MCF 10A (cell line): Measurements from ENCODE around the gene HOXA3. TPM values are rescaled to one million over a fixed set of nuclear protein-coding genes. Genes with fewer than 3 reads are reported as not detected.

Source experiments
- BruUV-seq: library from RNA; stranded (reverse); fragments of 400-500 nt; replicated peaks from 2 replicates; lab custom pipeline; 2021; lab: Mats Ljungman, UMichigan
- CTCF ChIA-PET: fragments of 300-600 bp; sonication (Branson Sonifier 250); formaldehyde crosslinking; extraction: SDS; loops from one replicate; lab custom pipeline; 2021; ENCODE audit warnings: antibody characterized with exemption, inconsistent platforms; lab: Yijun Ruan, JAX
- POLR2A ChIA-PET: fragments of 300-600, 350-650 bp; sonication (Branson Sonifier 250); formaldehyde crosslinking; extraction: SDS; loops from one replicate; lab custom pipeline; 2020; ENCODE audit warnings: antibody characterized with exemption, inconsistent platforms; lab: Yijun Ruan, JAX
- DNase-seq: peaks from one replicate; pipeline ENCODE4 v3.0.0-alpha.2; 2018; ENCODE audit not compliant: unreplicated experiment
- H3K27ac Mint-ChIP-seq: one replicate; pipeline ENCODE4 v1.8.0; 2022; ENCODE audit warnings: mild to moderate bottlenecking, low read depth, mixed read lengths; ENCODE audit not compliant: unreplicated experiment
- H3K27me3 Mint-ChIP-seq: one replicate; pipeline ENCODE4 v1.8.0; 2022; ENCODE audit warnings: mixed read lengths; ENCODE audit not compliant: insufficient read depth, unreplicated experiment
- H3K36me3 Mint-ChIP-seq: one replicate; pipeline ENCODE4 v1.8.0; 2022; ENCODE audit warnings: mild to moderate bottlenecking, moderate library complexity, mixed read lengths; ENCODE audit not compliant: insufficient read depth, unreplicated experiment
- H3K4me1 Mint-ChIP-seq: one replicate; pipeline ENCODE4 v1.8.0; 2022; ENCODE audit warnings: mixed read lengths; ENCODE audit not compliant: insufficient read depth, unreplicated experiment
- H3K4me3 Mint-ChIP-seq: one replicate; pipeline ENCODE4 v1.8.0; 2022; ENCODE audit warnings: mild to moderate bottlenecking, moderate library complexity, mixed read lengths; ENCODE audit not compliant: unreplicated experiment
- H3K9me3 Mint-ChIP-seq: one replicate; pipeline ENCODE4 v1.8.0; 2022; ENCODE audit warnings: mixed read lengths; ENCODE audit not compliant: unreplicated experiment
- CTCF ChIP-seq: fragments of 200-600 bp; IDR thresholded peaks from one replicate; pipeline ENCODE4 v1.8.0; 2022; ENCODE audit warnings: antibody characterized with exemption, mild to moderate bottlenecking; ENCODE audit not compliant: unreplicated experiment
- intact Hi-C: fragments of 100-400 bp; cut with micrococcal nuclease; formaldehyde crosslinking; loops from 2 replicates; pipeline ENCODE4 v1.14.1; 2022
- total RNA-seq: library from RNA; stranded (reverse); gene quantifications from 2 replicates; pipeline ENCODE4 v1.2.3, GENCODE V29; 2022

Gene HOXA3
- total RNA-seq, 1 experiment from 2014 or later: 8.2 TPM

DNA sequence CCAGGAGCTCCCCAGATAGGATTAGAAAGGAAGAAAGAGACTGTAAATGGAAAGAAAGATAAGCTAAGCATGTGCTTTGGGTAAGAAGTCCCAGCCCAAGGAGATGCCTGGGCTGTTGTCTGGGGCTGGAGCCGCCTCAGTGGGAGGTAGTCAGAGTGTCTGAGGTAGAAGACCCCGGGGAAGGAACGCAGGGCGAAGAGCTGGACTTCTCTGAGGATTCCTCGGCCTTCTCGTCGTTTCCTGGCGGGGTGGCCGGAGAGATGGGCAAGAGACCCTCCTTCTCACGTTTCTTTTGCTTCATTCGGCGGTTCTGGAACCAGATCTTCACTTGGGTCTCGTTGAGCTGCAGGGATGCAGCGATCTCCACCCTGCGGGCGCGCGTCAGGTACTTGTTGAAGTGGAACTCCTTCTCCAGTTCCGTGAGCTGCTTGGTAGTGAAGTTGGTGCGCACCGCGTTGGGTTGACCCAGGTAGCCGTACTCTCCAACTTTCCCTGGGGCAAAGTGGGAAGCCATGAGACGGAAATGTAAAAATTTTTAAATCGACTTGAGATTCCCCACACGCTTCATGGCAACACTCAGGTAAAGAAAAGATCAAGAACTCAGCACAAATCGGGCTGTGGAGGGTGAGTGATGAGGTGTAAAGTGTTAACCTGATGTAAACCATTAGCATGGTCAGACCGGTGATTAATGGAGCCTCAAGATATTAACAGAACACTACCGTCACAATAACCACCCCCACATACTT, 57.9 kb downstream of the HOXA3 start:
- H3K4me3 Mint-ChIP-seq: peak overlapping the region; percentile 83
- DNase-seq: no peak
- H3K4me1 Mint-ChIP-seq: peaks cover 29% of the 10 kb centered on the region
- H3K27me3 Mint-ChIP-seq: no peaks in the 10 kb centered on the region
- H3K9me3 Mint-ChIP-seq: no peaks in the 10 kb centered on the region
- intact Hi-C loops: loop anchor here (5.0 kb wide), 2 partner anchors 47 to 137 kb away; no protein-coding TSS in a partner anchor
- no peak for TF ChIP-seq CTCF
- BruUV-seq: no TSS peak
- H3K36me3 Mint-ChIP-seq: peaks cover 17% of the 10 kb centered on the region
- no peak overlapping the region for H3K27ac Mint-ChIP-seq
- CTCF ChIA-PET: interaction anchor here (0.7 to 1.3 kb wide), 6 partner anchors 13 to 1448 kb away, joined by 3 to 4 read pairs (median 3); no protein-coding TSS in a partner anchor
- POLR2A ChIA-PET: interaction anchor here (0.7 to 12.8 kb wide), 14 partner anchors 7 to 434 kb away, joined by 3 to 663 read pairs (median 7); partner anchors contain the start of genes HOXA5 and SKAP2

GRCh38 chr7:27093184-27093895, 59.0 kb downstream of the HOXA3 start:
- POLR2A ChIA-PET: interaction anchor here (0.6 to 12.8 kb wide), 10 partner anchors 7 to 237 kb away, joined by 3 to 663 read pairs (median 11); partner anchors contain the start of genes HOXA5 and SKAP2
- Mint-ChIP-seq H3K9me3 (no peaks in the 10 kb centered on the region), H3K27me3 (no peaks in the 10 kb centered on the region), H3K27ac (no peak overlapping the region), H3K4me3 (peak overlapping the region; percentile 58), H3K4me1 (peaks cover 21% of the 10 kb centered on the region), H3K36me3 (peaks cover 7% of the 10 kb centered on the region)
- BruUV-seq: no TSS peak
- TF ChIP-seq CTCF: no peak
- intact Hi-C loops: no loop called here
- CTCF ChIA-PET: interaction anchor here (0.6 to 1.0 kb wide), 2 partner anchors 22 to 239 kb away, joined by 3 to 4 read pairs; no protein-coding TSS in a partner anchor
- DNase-seq: no peak

GRCh38 chr7:27092819-27093110, 59.6 kb downstream of the HOXA3 start:
- TF ChIP-seq CTCF: no peak
- Mint-ChIP-seq H3K36me3 (peaks cover 7% of the 10 kb centered on the region), H3K4me3 (no peak overlapping the region), H3K9me3 (no peaks in the 10 kb centered on the region), H3K27me3 (no peaks in the 10 kb centered on the region), H3K27ac (no peak overlapping the region), H3K4me1 (peaks cover 15% of the 10 kb centered on the region)
- POLR2A ChIA-PET: interaction anchor here (0.6 to 12.8 kb wide), 6 partner anchors 10 to 236 kb away, joined by 3 to 663 read pairs (median 10); partner anchors contain the start of gene SKAP2
- no TSS peak for BruUV-seq
- CTCF ChIA-PET: interaction anchor here (0.6 kb wide), 1 partner anchor 23 kb away, joined by 3 read pairs; no protein-coding TSS in a partner anchor
- DNase-seq: no peak
- intact Hi-C loops: no loop called here
